OCI-LY1 (cell line): ENCODE results near the gene ZFP3.
"Not testable (repeated sequence)": the region's sequence is repeated elsewhere in the genome, so short reads cannot be mapped to it uniquely, and the experiment has no call there.

ENCODE experiments used
- H2AFZ ChIP-seq: fragments of 200-600 bp; sonication (generic), shearing (Covaris generic); 2 replicates; pipeline ENCODE4 v1.6.0; 2014; ENCODE audit warnings: antibody characterized with exemption, mild to moderate bottlenecking, low read length
- H3F3A ChIP-seq: fragments of 200-600 bp; sonication (generic), shearing (Covaris generic); 2 replicates; pipeline ENCODE4 v1.6.0; 2014; ENCODE audit warnings: mild to moderate bottlenecking, antibody characterized with exemption, low read length, moderate library complexity; ENCODE audit not compliant: insufficient read depth
- H3K27ac ChIP-seq: fragments of 200-600 bp; sonication (generic); 2 replicates; pipeline ENCODE4 v1.5.1; 2014; ENCODE audit warnings: low read length, mixed run types, mild to moderate bottlenecking, low read depth; ENCODE audit not compliant: poor library complexity, severe bottlenecking
- H3K27me3 ChIP-seq: fragments of 200-600 bp; sonication (generic); 2 replicates; pipeline ENCODE4 v1.6.0; 2014; ENCODE audit warnings: antibody characterized with exemption, mild to moderate bottlenecking, low read length, moderate library complexity; ENCODE audit not compliant: insufficient read depth
- H3K36me3 ChIP-seq: fragments of 200-600 bp; sonication (generic); 2 replicates; pipeline ENCODE4 v1.6.1; 2014; ENCODE audit warnings: mild to moderate bottlenecking, antibody characterized with exemption, low read length, moderate library complexity, mixed read lengths; ENCODE audit not compliant: insufficient read depth
- H3K4me1 ChIP-seq: fragments of 200-600 bp; sonication (generic); 2 replicates; pipeline ENCODE4 v1.5.1; 2014; ENCODE audit warnings: mild to moderate bottlenecking, low read length, moderate library complexity; ENCODE audit not compliant: insufficient read depth, severe bottlenecking
- H3K4me2 ChIP-seq: fragments of 200-600 bp; sonication (generic), shearing (Covaris generic); 2 replicates; pipeline ENCODE4 v1.6.1; 2014; ENCODE audit warnings: low read length
- H3K4me3 ChIP-seq: fragments of 200-600 bp; sonication (generic); 2 replicates; pipeline ENCODE4 v1.5.1; 2014; ENCODE audit warnings: low read length, low read depth, mild to moderate bottlenecking, mixed read lengths; ENCODE audit not compliant: poor library complexity, severe bottlenecking
- H3K79me2 ChIP-seq: fragments of 200-600 bp; shearing (Covaris generic); 2 replicates; pipeline ENCODE4 v1.6.1; 2016; ENCODE audit warnings: mixed run types, low read length, mixed read lengths; ENCODE audit not compliant: insufficient read depth
- H3K9ac ChIP-seq: fragments of 200-600 bp; sonication (generic), shearing (Covaris generic); 2 replicates; pipeline ENCODE4 v1.6.1; 2014; ENCODE audit warnings: mild to moderate bottlenecking, low read length, mixed read lengths
- H3K9me2 ChIP-seq: fragments of 200-600 bp; sonication (generic), shearing (Covaris generic); 2 replicates; pipeline ENCODE4 v1.6.1; 2014; ENCODE audit warnings: low read depth, mild to moderate bottlenecking, low read length, mixed read lengths
- H3K9me3 ChIP-seq: fragments of 200-600 bp; shearing (Covaris generic); 2 replicates; pipeline ENCODE4 v1.6.1; 2014; ENCODE audit warnings: low read length, mixed read lengths
- H4K20me1 ChIP-seq: fragments of 200-600 bp; sonication (generic), shearing (Covaris generic); 2 replicates; pipeline ENCODE4 v1.6.0; 2016; ENCODE audit warnings: mild to moderate bottlenecking, low read length; ENCODE audit not compliant: insufficient read depth
- CTCF ChIP-seq: fragments of 200-600 bp; sonication (generic), shearing (Covaris generic); IDR thresholded peaks from 2 replicates; pipeline ENCODE4 v1.5.1; 2017; ENCODE audit warnings: mild to moderate bottlenecking, antibody characterized with exemption, low read length, moderate library complexity, mixed read lengths
- EZH2 ChIP-seq: fragments of 200-600 bp; sonication (generic), shearing (Covaris generic); IDR thresholded peaks from 2 replicates; pipeline ENCODE4 v1.8.0; 2017; ENCODE audit warnings: borderline replicate concordance, mixed run types, mild to moderate bottlenecking, antibody characterized with exemption, low read length, moderate library complexity, mixed read lengths

The ZFP3 gene

GRCh38 chr17:5138616-5139457 is 60.6 kb downstream of the ZFP3 start:
- Histone ChIP-seq H3K9ac (no peak overlapping the region), H3K27ac (no peak overlapping the region), H3K79me2 (no peaks in the 10 kb centered on the region)

GRCh38 chr17:5139458-5139732 is 61.1 kb downstream of the ZFP3 start:
- Histone ChIP-seq H3K27me3 (0 out of 2 replicates have a peak, but pooled peaks cover 3% of the 10 kb centered on the region), H4K20me1 (no peaks in the 10 kb centered on the region), H3K36me3 (no peaks in the 10 kb centered on the region), H2AFZ (no peak overlapping the region), H3K9ac (no peak overlapping the region), H3F3A (no peaks in the 10 kb centered on the region), H3K9me2 (no peaks in the 10 kb centered on the region), H3K4me1 (no peaks in the 10 kb centered on the region), H3K4me2 (no peak overlapping the region), H3K27ac (no peak overlapping the region), H3K4me3 (no peak overlapping the region), H3K79me2 (no peaks in the 10 kb centered on the region), H3K9me3 (no peaks in the 10 kb centered on the region)
- TF ChIP-seq CTCF (no peak), EZH2 (no peak)

More at GRCh38 chr17:5138616-5139457, 60.6 kb downstream of the ZFP3 start:
- Histone ChIP-seq H3K9me3 (no peaks in the 10 kb centered on the region), H3K9me2 (no peaks in the 10 kb centered on the region), H3K4me1 (no peaks in the 10 kb centered on the region), H3K36me3 (no peaks in the 10 kb centered on the region), H2AFZ (no peak overlapping the region), H3K4me3 (no peak overlapping the region), H3K27me3 (0 out of 2 replicates have a peak, but pooled peaks cover 3% of the 10 kb centered on the region), H3F3A (no peaks in the 10 kb centered on the region), H4K20me1 (no peaks in the 10 kb centered on the region), H3K4me2 (no peak overlapping the region)
- no peak for TF ChIP-seq CTCF
- no peak for TF ChIP-seq EZH2

- H3K79me2 ChIP-seq, H3K4me2 ChIP-seq, H3K9ac ChIP-seq, H3K4me1 ChIP-seq, H3K27ac ChIP-seq, H3K9me2 ChIP-seq, H3K9me3 ChIP-seq, H3K4me3 ChIP-seq, H4K20me1 ChIP-seq, H2AFZ ChIP-seq, H3K36me3 ChIP-seq, H3K27me3 ChIP-seq, H3F3A ChIP-seq: not testable (repeated sequence)
These were observed 64.6 kb downstream of the ZFP3 start for GRCh38 chr17:5142877-5143276.
